Retina (tissue), 1 donor: ENCODE measurements around the gene CPLANE2.
"Not testable (repeated sequence)": the region's sequence is repeated elsewhere in the genome, so short reads cannot be mapped to it uniquely, and the experiment has no call there.

ENCODE experiments used
- DNase-seq: peaks from one replicate; pipeline ENCODE4 v3.0.0-alpha.2; 2016

The CPLANE2 gene

DNA sequence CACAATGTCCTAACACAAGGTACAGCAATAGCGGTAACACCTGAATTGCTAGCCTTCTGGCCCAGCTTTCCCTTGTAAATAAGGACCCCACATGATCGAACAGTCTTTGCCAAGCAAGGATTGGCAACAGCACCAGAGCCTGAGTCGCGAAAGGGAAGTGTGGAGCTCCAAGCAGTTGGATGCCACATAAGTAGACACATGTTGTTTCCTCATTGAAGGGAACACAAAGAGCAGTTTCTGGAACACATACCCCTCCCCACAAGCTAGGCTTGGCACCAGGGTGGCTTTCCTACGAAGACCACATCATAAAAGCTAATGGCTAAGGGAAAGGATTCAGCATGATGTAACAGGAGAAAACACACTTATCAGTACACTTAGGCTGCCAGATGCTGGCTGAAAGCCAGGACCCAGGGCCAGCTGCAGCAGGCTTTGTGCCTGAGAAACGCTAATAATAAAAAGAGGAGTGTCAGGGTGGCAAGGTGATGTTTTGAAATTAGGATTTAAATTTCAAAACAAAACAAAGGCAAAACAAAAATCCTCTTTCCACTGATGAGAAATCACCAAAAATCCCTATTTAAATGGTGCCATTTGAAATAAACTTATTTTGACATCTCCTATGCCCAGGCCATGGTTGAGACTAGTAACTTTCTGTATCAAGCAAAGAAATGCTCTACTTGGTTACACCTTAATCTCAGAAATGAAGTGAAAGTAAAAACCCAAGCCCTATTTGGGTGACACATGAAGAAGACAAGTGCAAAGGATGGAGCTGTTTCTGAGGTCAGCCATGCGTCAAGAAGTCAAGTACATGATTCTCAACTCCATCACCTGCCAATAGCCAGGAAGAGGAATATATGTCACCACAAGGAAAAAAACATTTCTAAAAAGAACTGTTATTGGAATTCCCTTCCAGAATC, 11.9 kb upstream of the CPLANE2 start:
- no peak for DNase-seq

DNA sequence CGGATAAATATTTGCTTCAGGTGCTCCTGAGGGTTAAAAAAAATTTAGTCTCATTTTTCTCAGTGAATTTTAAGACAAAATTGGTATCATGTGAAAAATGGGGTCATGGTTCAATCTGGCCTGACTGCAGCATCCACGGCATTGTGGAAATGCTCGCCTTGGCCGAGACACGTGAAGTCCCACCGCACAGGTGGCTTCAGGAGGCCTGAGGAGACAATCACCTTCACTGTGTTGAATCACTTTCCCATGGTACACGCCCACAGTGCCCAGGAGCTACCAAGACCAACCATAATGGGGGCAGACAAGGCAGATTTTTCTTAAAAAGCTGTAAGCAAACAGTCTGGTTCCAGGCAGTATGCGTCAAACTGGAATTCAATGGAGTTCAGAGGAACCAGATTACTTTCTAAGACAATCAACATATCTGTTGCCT, 11.0 kb upstream of the CPLANE2 start:
- DNase-seq = no peak

DNA sequence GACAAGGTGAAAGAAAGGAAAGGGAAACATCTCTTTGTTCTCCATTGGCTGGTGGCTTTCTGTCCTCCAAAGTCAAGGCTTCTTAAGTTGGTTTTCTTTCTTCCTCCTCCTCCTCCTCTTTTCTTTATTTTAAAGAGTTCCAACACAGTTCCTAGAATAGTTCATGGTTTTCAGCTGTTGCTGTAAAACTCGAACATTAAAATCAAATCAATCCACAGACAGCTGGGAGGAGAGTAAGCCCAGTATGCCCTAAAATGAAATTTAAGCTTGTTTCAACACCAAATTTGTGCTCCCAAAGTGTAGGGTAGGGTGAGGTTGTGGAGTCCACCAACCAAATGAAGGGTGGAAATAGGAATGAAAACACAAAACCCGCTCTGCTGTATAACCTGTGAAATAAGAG, 10.5 kb upstream of the CPLANE2 start:
- no peak for DNase-seq

DNA sequence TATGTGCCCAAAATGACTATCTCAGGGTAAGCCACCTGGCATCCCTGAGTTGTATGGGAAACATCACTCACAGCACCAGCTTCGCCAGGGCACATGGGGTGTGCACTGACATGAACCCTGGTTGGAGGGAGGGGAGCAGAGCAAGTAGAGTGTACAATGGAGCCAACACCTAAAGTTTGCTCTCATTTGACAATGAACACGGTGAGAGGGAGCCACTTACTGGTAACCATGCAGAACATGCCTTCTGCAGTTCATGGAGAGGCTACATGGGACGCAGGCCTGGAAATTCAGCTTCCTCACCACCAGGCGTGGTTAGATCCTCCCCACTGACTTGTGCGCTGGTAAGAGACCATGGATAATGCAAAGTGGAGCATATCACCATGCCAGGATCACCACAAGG, 10.0 kb upstream of the CPLANE2 start:
- DNase-seq = no peak

DNA sequence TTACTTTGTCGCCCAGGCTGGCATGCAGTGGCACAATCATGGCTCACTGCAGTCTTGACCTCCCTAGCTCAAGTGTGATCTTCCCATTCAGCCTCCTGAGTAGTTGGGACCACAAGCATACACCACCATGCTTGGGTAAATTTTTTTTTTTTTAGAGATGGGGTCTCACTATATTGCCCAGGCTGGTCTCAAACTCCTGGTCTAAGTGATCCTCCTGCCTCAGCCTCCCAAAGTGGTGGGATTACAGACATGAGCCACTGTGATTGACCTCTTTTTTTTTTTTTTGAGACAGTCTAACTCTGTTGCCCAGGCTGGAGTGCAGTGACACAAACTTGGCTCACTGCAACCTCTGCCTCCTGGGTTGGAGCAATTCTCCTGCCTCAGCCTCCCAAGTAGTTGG, 9.3 kb upstream of the CPLANE2 start:
- not testable (repeated sequence) for DNase-seq

DNA sequence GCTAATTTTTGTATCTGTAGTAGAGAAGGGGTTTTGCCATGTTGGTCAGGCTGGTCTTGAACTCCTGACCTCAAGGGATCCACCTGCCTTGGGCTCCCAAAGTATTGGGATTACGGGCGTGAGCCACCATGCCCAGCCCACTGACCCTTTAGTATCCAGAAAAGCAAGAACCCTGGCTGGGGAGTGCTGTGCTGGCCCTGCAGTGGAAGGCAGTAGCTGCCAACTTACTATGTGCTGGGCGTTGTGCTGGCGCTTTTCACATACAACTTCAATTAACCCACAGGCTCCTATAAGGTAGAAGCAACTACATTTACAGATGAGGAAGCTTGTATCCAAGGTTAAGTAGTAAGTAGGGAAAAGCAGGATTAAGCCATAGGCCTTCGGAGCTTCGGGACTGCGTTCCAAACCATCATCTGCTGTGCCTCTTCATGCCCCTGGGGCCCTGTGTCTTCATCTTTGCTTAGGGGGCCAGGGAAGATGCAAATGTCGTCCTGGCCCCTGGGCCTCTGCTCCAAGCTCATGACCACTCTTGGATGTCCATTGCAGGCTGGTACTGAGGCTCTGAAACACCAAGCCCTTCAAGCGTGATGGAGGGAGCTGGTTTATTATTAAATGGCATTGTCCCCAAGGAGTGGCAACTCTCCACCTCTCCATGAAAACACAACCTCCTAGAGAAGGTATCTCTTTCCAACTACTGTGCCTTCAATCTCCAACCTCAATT, 8.7 kb upstream of the CPLANE2 start:
- no peak for DNase-seq

DNA sequence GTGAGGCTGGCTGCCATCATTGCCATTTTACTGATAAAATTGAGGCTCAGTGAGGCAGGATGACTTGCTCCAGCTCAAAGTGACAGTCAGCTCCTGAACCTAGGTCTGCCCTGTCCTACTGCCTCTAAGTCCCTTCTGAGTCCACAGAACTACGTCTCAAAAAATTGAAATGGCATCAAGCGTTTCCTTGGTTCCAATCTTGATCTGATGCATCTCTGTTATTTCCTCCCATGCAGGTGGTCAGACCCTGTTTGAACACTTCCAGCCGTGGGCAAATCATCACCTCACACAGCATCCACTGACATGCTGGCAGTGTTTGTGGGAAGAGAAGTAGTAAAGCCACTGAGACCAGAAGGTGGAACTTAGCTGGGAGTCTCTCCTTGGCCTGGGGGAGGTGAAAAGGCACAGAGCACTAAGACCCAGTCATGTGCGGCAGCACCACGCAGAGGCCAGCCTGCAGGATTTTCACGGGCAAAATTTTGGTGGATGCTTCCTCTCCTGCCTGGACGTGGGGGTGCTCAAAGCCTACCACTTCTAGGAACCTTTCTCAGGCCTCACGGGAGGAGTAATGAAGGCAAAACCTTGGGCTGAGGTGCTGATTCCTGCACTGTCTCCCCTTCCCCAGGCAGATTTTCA, 7.8 kb upstream of the CPLANE2 start:
- DNase-seq = no peak

DNA sequence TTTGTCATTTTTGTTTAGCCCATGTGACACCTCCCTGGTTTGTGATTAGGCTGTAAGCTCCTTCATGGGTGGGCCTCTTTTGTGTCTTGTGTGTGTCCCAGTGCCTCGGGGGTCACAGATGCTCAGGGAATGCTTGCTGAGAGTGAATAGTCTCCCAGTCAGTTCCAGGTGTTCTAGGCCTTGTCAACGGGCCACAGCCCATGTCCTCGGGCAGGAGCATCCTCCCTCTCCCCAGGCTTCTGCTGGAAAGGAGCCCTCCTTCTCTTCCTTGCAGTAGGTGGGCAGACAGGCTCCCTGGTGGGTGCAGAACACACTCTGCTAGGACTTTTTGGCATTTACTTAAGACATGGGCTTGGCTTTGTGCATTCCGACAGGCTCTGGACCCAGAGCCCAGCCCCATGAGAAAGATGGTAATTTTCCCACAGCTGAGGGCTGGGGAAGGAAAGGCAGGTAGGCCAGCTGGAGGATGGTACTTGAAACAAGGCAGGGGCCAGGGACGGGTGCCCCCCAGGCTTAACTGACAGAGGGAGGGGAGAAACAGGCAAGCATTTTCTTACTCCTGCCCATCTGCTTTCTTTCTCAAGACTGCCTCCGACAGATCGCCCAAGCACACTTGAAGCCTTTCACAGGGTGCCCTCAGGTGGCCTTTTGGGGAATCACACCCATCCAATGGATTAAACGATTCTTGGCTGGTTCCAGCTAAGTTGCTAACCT, 7.1 kb upstream of the CPLANE2 start:
- DNase-seq = peak; percentile 84

DNA sequence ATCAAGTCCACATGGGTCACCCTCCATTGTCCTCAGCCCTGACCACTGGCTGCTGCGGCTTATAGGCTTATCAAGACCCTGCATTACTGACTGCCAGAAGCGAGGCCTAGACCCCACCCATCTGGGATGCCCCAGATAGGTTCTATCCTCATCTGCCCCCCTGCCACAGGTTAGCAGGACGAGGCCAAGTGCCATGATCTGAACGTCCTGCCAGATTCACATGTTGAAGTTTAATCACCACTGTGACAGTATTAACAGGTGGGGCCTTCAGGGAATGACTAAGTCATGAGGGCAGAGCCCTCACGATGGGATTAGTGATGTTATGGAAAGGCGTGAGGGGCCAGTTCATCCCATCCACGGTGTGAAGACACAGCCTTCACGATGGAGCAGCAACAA, 6.2 kb upstream of the CPLANE2 start:
- DNase-seq = no peak

DNA sequence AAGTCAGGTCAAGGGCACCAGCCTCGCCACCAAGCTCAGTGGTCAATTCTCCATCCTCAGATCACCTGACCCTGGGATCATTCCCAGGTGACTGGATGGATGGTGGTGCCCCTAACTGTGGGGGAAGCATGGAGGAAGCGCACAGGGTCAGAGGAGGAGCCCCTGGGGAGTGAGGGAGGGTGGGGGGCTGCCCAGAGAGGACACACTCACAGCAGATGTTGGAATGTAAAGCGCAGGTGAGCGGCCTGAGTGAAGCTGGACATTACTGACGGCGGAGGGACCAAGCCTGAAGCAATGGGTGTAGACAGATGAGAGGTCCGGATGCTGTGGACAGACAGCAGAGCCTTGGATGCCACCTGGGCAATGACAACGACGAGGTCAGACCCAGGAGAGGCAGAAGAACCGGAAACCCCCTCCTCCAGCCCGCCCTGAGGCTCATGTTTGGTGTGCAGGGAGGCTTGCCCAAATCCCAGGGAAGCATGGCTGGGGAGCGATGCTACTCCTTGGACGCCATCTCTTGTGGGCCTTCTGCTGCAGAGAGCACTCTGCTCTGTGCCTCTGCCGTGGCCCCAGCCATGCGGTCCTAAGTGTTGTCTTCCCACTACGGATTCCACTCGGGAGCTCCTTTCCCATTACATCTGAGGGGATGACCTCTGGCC, 5.7 kb upstream of the CPLANE2 start:
- DNase-seq = no peak

DNA sequence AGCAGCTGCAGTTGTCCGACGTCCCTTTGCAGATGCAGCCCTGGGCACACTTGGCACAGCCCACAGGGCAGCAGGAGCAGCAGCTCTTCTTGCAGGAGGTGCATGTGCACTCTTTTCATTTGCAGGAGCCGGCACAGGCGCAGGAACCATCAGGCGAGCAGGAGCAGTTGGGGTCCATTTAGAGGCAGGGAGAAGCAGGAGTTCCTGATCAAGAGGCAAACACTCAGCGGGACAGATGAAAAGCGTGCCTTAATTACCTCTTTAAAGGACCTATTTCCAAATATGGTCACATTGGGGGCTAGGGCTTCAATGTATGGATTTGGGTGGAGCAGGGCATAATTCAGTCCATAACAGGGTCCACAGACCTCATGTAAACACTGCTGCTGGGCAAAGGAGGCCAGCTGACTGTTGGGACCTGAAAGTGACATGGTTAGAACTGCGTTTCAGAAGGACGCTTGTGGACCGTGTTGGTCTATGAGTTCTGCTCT, 4.3 kb upstream of the CPLANE2 start:
- DNase-seq = no peak

DNA sequence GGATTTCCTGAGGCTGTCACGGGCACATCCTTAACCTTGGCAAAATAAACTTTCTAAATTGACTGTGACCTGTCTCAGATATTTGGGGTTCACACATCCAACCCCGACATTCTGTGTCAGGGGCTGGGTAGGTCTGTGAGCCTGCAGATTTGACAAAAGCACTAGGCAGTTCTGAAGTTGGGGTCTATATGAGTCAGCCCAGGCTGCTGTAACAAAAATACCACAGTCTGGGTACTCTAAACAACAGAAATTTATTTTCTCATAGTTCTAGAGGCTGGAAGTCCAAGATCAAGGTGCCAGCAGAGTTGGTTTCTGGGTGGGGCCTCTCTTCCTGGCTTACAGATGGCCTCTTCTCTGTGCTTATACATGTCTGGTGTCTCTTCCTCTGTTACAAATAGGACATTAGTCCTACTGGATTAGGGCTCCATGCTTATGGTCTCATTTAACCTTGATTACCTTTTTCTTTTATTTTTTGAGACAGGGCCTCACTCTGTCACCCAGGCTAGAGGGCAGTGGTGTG, 3.0 kb upstream of the CPLANE2 start:
- no peak for DNase-seq

DNA sequence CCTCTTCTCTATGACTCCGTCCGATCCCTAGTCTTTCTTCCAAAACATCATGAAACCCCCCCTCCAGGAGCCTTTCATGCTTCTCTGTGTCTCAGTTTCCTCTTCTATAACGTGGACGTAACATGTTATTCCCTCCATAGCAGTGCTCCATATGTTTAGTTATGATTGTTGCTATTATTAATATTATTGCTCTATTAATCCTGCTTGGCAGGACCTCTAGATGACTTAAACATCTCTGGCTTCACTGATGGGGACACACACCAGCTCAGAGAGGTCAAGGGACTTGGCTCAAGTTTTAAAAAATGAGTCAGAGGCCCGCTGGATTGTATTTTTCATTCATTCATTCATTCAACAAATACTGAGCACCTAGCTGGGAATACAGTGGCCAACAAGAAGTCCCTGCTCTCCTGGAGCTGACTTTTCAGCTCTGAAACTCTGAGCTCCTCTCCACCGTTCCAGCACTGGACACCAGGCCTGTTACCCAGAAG, 404 bp upstream of the CPLANE2 start:
- no peak for DNase-seq

DNA sequence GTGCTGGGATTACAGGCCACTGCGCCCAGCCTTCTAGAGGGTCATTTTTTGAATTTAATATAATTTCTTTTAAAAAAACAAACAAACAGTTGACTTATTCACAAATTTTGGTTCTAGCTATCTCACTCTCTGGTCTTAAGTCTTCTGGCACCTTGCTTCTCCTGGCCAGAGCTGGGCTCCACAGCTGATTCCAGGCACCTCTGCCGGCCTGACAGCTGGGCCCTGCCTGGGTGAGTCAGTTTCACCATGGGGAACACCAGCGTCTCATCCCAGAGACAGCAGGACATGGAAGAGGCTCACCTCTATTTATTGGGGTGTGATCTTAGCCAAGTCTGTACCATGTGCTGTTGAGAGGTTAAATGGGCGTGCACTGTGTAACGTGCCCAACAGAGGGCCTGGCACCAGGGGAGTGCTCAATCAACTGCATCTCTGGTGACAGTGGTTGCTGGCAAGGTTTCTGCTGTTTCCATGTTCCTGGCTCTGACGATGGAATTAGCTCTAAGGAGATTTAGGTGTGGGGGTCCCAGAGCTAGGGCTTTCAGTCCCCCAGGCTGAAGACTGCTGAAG, 956 bp downstream of the CPLANE2 start:
- DNase-seq = no peak

DNA sequence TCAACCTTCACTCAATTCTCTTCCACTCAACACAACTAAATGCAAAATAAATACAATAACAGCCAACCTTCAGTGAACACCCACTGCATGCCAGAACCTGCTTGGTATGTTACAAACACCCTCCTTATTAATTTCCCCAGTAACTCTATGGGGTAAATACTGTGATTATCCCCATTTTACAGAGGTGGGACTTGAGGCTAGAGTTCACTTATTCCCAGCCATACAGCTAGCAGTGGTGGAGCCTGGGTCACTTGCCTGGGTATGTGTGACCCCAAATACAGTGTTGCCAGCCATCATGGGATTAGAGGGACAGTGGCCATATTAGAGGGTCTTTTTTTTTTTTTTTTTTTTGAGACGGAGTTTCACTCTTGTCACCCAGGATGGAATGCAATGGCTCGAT, 1.6 kb downstream of the CPLANE2 start:
- DNase-seq = no peak

DNA sequence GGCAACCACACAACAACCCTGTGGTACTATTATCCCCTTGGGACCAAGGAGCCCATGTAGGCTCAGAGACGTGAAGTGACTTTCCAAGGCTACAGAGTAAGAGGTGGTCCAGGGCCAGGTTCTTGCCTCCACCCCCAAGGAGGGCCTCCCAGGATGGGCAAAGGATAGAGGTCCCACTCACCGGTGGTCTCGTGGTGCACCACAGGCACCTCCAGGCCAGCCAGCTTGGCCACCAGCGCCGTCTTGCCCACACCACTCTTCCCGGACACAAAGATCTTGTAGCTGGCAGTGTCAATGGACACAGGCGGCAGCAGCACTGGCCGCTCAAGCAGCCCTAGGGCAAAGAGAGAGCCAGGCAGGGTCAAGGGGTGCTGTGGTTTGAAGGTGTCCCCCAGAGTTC, 3.6 kb downstream of the CPLANE2 start:
- no peak for DNase-seq

DNA sequence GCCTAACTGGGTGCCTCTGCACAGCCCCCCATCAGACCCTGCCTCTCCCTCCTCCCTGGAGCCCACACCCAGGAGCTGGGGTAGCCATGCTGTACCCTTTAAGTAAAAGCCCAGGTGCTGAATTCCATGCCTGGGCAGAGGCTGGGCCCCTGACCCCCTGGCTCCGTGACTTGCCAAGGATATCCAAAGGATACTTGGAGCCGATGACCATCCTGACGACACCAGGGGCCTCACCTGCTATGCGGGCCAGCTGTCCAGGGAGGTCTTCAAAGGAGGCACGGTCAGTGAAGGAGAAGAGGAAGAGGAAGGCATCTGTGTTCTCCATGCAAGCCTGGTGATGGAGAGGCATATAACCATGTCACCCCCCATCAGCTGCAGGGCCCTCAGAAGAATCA, 4.7 kb downstream of the CPLANE2 start:
- DNase-seq = no peak

DNA sequence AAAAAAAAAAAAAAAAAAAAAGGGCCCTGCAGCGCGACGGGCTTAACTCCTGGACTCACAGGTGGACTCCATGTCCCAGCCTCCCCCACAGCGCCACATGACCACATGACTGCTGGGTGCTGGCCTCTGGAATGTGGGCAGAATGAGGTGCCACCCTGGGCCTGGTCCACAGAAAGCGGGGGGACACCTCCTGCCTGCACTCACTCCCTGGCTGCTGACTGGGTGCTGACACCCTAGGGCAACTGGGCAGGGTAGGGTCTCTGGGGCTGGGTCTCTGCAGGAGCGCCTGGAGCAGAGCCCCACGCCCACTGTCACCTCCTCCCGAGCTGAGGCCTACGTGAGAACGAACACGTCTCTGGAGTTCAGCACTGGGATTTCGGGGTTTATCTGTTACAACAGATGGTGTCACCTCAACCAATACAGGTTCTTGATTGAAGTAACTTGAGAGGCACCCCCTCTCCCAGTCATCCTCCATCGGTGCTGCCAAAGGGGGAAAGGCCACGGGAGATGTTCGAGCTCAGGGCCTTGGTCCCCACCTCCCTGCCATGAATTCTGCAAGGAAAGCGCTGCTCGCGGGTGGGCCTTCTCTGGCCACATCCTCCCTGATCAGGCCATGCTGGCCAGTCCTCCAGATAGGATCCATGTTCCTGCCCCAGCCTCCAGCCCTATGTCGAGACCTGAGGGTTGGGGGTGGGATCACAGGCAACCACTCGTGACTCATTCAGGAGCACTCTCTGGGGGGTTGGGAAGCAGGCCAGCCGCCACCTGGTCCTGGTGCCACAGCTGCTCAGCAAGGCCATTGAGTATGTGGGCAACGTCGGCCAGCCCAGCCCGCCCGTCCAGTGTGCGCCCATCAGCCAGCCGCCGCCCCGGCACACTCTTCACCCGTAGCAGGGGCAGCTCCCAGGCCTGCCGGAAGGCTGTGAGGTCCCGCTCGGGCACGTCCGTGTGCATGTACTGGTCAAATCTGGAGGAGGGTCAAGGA, 5.4 kb downstream of the CPLANE2 start:
- DNase-seq = no peak

DNA sequence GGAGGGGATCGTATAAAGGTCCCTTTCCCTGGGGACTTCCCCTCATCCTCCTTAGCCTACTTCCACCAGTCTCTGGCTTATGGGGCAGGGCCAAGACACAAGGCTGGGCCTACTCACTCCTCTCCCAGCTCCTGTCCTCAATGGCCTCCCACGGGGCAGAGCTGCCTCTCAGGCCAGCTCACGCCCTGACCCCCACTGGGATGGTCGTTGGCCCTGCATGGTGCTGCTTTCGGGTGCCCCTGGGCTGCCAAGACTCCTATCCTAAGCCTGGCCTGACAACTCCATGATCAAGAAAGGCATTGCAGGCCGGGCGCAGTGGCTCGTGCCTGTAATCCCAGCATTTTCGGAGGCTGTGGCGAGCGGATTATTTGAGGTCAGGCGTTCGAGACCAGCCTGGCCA, 6.2 kb downstream of the CPLANE2 start:
- no peak for DNase-seq
